ENCODE data around the gene C16orf90. TPM values are rescaled to one million over a fixed set of nuclear protein-coding genes. Genes with fewer than 3 reads are reported as not detected.

Gene C16orf90
- total RNA-seq, 6 donors from 2014 or later = not detected

GRCh38 chr16:3461151-3461550 lies 34.1 kb downstream of the C16orf90 start:
- whole genome bisulfite sequencing, 2 donors = 40 to 64% methylated on average over 8 of the region's 8 CpGs
- Histone ChIP-seq H3K4me3 (no peak overlapping the region), H3K9me3 (no peaks in the 10 kb centered on the region), H3K4me1 (peaks cover 42 to 64% (median 47%) of the 10 kb centered on the region in 4 donors), H3K36me3 (peaks cover 0 to 9% (median 5%) of the 10 kb centered on the region in 4 donors), H3K27ac (no peak overlapping the region), H3K27me3 (no peaks in the 10 kb centered on the region)
- ATAC-seq (ENCODE audit: low FRiP score in 2 of 2) (no peak), DNase-seq (no peak)
- TF ChIP-seq POLR2A (IDR thresholded peaks at IDR 0.05) = no peak
- no peak for TF ChIP-seq POLR2AphosphoS5 (IDR thresholded peaks at IDR 0.05)
- no peak for TF ChIP-seq EP300 (IDR thresholded peaks at IDR 0.05)
- no peak for TF ChIP-seq CTCF (IDR thresholded peaks at IDR 0.05)

- Histone ChIP-seq H3K27ac (peak overlapping the region in 1 of 4 donors; percentile 11), H3K9me3 (no peaks in the 10 kb centered on the region), H3K4me1 (peaks cover 42 to 70% (median 50%) of the 10 kb centered on the region in 4 donors), H3K27me3 (no peaks in the 10 kb centered on the region), H3K4me3 (no peak overlapping the region), H3K36me3 (peaks cover 0 to 3% (median under 1%) of the 10 kb centered on the region in 4 donors)
- DNase-seq (no peak), ATAC-seq (ENCODE audit: low FRiP score in 2 of 2) (no peak)
- WGBS, 2 donors = 76 to 88% methylated on average over 8 of the region's 8 CpGs
- TF ChIP-seq POLR2AphosphoS5 (IDR thresholded peaks at IDR 0.05) (no peak), CTCF (IDR thresholded peaks at IDR 0.05) (no peak), POLR2A (IDR thresholded peaks at IDR 0.05) (no peak)
Measured at GRCh38 chr16:3460585-3460984, 34.7 kb downstream of the C16orf90 start.

- Histone ChIP-seq H3K27ac (peak overlapping the region in 2 of 4 donors; percentile 11 to 98), H3K27me3 (no peaks in the 10 kb centered on the region), H3K36me3 (no peaks in the 10 kb centered on the region), H3K4me3 (no peak overlapping the region), H3K4me1 (peaks cover 42 to 68% (median 50%) of the 10 kb centered on the region in 4 donors), H3K9me3 (no peaks in the 10 kb centered on the region)
- DNase-seq (no peak), ATAC-seq (ENCODE audit: low FRiP score in 2 of 2) (no peak)
- no peak for TF ChIP-seq POLR2A (IDR thresholded peaks at IDR 0.05)
- WGBS, 2 donors = 71 to 75% methylated on average over 7 of the region's 7 CpGs
Measured at GRCh38 chr16:3460121-3460520, 35.2 kb downstream of the C16orf90 start.

- Histone ChIP-seq H3K36me3 (no peaks in the 10 kb centered on the region), H3K4me1 (peaks cover 39 to 62% (median 50%) of the 10 kb centered on the region in 4 donors), H3K9me3 (no peaks in the 10 kb centered on the region), H3K27ac (peak overlapping the region; percentile 96 to 99 (median 98)), H3K4me3 (peak overlapping the region in 3 of 4 donors; percentile 79 to 96 (median 93)), H3K27me3 (no peaks in the 10 kb centered on the region)
- ATAC-seq (ENCODE audit: low FRiP score in 2 of 2) (no peak), DNase-seq (no peak)
- WGBS, 2 donors = 65 to 67% methylated on average over 9 of the region's 9 CpGs
- TF ChIP-seq POLR2A (IDR thresholded peaks at IDR 0.05) (no peak), POLR2AphosphoS5 (IDR thresholded peaks at IDR 0.05) (no peak), EP300 (IDR thresholded peaks at IDR 0.05) (no peak), CTCF (IDR thresholded peaks at IDR 0.05) (no peak)
Measured at GRCh38 chr16:3459401-3460090, 35.7 kb downstream of the C16orf90 start.

- H3K4me3 ChIP-seq = peak overlapping the region; percentile 70 to 96 (median 86)
- peaks cover 33 to 56% (median 45%) of the 10 kb centered on the region in 4 donors for H3K4me1 ChIP-seq
- H3K27me3 ChIP-seq = no peaks in the 10 kb centered on the region
- WGBS, 2 donors = 10 to 12% methylated on average over 9 to 10 of the region's 10 CpGs
- H3K9me3 ChIP-seq = no peaks in the 10 kb centered on the region
- H3K27ac ChIP-seq = peak overlapping the region; percentile 96 to 99 (median 98)
- peak in 1 of 2 donors; percentile 53 for DNase-seq
- peak; percentile 1 to 76 for ATAC-seq (ENCODE audit: low FRiP score in 2 of 2)
- H3K36me3 ChIP-seq = no peaks in the 10 kb centered on the region
- TF ChIP-seq POLR2A (IDR thresholded peaks at IDR 0.05) (peak in 1 of 4 donors; percentile 35), EP300 (IDR thresholded peaks at IDR 0.05) (no peak), POLR2AphosphoS5 (IDR thresholded peaks at IDR 0.05) (peak in 1 of 2 donors; percentile 21), CTCF (IDR thresholded peaks at IDR 0.05) (no peak)
Measured at GRCh38 chr16:3458852-3459361, 36.4 kb downstream of the C16orf90 start.

Data from upper lobe of left lung (tissue), 6 donors.